Islet precursor cell (in vitro differentiated cells): ENCODE data around the gene WFIKKN1.

Experiments
- DNase-seq: peaks from one replicate; pipeline ENCODE4 v3.0.0-alpha.2; 2018

WFIKKN1 gene

GRCh38 chr16:625117-625976, 5.4 kb upstream of the WFIKKN1 start:
- DNase-seq, result no peak

- no peak for DNase-seq
Measured at GRCh38 chr16:625977-626765, 4.6 kb upstream of the WFIKKN1 start.

GRCh38 chr16:626787-627453, 3.9 kb upstream of the WFIKKN1 start:
- peak; percentile 87 for DNase-seq

GRCh38 chr16:627454-628239, 3.1 kb upstream of the WFIKKN1 start:
- no peak for DNase-seq

GRCh38 chr16:628321-629061, 2.3 kb upstream of the WFIKKN1 start:
- DNase-seq, result no peak

GRCh38 chr16:629185-629832, 1.5 kb upstream of the WFIKKN1 start:
- DNase-seq, result peak; percentile 90

- no peak for DNase-seq
Measured at GRCh38 chr16:629833-630248, 944 bp upstream of the WFIKKN1 start.

GRCh38 chr16:630249-630814, 453 bp upstream of the WFIKKN1 start:
- DNase-seq, result no peak

GRCh38 chr16:631808-632358, 1.1 kb downstream of the WFIKKN1 start:
- DNase-seq, result no peak

GRCh38 chr16:632486-633335, 1.9 kb downstream of the WFIKKN1 start:
- no peak for DNase-seq

- DNase-seq, result no peak
Measured at GRCh38 chr16:633336-634050, 2.7 kb downstream of the WFIKKN1 start.

GRCh38 chr16:634051-634670, 3.4 kb downstream of the WFIKKN1 start:
- DNase-seq, result no peak

- no peak for DNase-seq
Measured at GRCh38 chr16:634996-635395, 4.2 kb downstream of the WFIKKN1 start.

- no peak for DNase-seq
Measured at GRCh38 chr16:635573-636205, 4.9 kb downstream of the WFIKKN1 start.

- DNase-seq, result peak; percentile 97
Measured at GRCh38 chr16:636206-637080, 5.7 kb downstream of the WFIKKN1 start, which contains the start of gene METTL26. Gene METTL26, minus strand, starts transcription at chr16:636305. Its CDS starts 15 bp downstream, at chr16:636290.

- DNase-seq, result no peak
Measured at GRCh38 chr16:637081-638018, 6.6 kb downstream of the WFIKKN1 start.
